DMS153 treated with DMSO at 0.1 percent for 48 hours (cell line): ENCODE measurements around the gene KLHL15.
"Not testable (repeated sequence)": the region's sequence is repeated elsewhere in the genome, so short reads cannot be mapped to it uniquely, and the experiment has no call there.

Source experiments
- DNase-seq: peaks from one replicate; lab custom pipeline; 2025; ENCODE audit not compliant: unreplicated experiment; lab: John Stamatoyannopoulos, UW

The KLHL15 gene

DNA sequence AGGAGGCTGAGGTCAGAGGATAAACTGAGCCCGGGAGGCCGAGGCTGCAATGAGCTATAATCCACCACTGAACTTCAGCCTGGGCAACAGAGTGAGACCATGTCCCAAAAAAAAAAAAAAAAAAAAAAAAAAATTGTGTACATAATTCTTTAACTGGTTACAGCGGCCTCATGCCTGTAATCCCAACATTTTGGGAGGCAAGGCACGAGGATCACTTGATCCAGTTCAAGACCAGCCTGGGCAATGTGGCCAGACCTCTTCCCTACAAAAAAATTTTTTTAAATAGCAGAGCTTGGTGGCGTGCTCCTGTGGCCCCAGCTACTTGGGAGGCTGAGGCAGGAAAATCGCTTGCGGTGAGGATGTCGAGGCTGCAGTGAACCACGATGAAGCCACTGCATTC is 9.3 kb downstream of the KLHL15 start:
- DNase-seq = no peak

DNA sequence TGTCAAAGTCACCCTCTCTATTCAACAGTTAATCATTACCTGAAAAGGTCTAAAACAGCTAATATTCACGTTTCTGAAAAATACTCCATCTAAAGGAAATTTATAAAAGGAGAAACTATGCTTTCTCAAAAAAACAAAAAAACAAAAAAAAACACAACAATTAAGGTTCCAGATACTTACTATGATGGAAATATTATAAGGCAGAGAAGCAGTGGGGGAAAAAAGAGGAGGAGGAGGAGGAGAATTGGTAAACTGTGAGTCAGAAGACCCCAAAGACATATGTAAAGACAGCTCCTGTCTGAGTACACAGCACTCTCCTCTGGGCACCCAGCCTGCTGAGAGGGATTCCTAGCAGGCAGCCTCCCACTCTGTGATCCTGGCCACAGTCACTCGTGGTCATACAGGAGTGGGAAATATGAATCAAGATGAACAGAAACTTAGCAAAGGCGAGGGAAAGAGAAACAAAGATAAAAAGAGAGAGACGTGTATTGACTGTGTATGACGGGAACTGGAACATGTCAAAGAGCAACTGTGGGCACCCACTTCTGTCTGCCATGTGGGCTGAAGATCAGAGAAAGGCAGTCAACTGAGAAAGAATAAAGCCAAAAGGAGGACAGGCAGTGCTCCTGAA is 12.5 kb downstream of the KLHL15 start:
- no peak for DNase-seq

DNA sequence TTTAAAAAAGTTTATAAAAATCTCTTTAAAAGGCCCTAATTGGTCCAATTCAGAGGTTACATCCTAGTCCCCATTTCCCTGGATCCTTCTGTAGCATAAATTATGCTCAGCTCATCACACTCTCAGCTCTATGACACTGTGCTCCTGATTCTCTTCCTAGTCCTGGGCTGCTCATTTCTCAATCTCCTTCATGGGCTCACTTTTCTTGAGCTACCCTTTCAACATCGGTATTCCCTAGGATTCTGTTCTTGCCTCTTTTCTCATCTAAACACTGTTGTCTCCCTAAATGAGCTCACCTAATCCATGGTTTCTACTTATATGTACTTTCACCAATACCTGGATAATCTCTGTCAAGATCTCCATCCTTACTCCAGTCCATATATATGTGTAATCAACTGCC is 14.7 kb downstream of the KLHL15 start:
- no peak for DNase-seq

GRCh38 chrX:24005867-24006266 is 21.1 kb downstream of the KLHL15 start:
- no peak for DNase-seq

GRCh38 chrX:24005028-24005427 is 22.0 kb downstream of the KLHL15 start:
- no peak for DNase-seq

DNA sequence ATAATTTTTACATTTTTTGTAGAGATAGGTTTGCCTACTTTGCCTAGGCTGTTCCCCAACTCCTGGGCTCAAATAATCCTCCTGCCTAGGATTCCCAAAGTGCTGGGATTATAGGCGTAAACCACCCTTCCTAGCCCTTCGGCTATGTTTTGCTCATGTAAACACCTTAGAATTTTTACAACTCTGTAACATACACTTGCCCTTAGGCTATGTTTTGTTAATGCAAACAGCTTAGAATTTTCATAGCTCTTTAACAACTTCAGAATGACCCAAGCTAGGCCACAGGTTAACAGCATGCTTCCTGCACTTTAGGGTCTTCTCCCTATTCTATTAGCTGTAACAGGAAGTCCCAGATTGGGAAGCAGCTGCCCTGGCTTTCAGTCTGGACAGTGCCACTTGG is 24.2 kb downstream of the KLHL15 start:
- DNase-seq = no peak

DNA sequence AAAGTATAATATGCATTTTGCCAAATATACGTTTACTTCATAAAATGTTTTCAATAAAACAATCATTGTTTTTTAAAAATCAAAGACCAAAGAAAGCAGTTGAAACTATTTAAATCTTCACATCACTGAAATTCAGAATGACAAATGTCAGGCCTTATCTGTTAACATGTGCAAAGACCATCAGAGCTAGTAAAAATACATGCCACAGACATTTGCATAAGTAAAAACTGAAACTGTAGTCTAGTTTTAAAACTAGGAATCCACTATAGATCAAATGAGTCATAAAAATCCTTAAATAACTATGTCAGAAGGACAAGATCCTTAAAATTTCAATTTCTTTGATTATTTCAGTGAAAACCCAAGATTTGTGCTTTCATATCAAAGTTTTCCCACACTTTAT is 24.8 kb downstream of the KLHL15 start:
- DNase-seq = no peak

- DNase-seq = no peak
These were observed 27.3 kb downstream of the KLHL15 start for GRCh38 chrX:23999671-24000070.

DNA sequence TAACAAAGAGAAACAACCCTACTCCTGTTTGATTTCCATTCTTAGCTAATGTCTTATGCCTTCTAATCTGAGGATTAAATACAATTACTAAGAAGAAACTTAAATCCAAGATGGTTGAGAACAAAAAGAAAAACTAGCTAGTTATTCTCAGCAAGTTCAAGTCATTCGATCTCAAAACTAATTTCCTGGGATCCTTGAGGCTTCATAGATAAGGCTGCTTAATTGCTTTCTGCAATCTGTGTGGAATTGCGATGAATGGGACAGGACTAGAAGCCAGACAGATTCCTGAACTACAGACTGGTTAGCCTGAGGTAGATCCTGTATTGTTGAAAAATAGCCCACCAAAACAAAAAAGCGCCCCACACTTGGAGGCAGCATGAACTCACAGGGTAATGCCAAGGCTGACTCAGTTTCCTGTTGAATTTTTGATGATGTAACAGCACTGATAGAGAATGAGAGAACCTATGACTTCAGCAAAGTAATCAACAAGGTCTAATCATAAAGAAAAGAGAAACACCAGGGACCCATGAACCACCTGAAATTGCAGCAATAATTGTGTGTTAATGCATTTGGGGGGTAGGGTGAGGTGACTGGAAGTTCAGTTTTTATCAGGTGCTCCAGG is 33.9 kb downstream of the KLHL15 start:
- DNase-seq = no peak

- no peak for DNase-seq
These were observed 34.6 kb downstream of the KLHL15 start for GRCh38 chrX:23992431-23992830.

- DNase-seq = no peak
These were observed 36.5 kb downstream of the KLHL15 start for GRCh38 chrX:23990455-23990854.

DNA sequence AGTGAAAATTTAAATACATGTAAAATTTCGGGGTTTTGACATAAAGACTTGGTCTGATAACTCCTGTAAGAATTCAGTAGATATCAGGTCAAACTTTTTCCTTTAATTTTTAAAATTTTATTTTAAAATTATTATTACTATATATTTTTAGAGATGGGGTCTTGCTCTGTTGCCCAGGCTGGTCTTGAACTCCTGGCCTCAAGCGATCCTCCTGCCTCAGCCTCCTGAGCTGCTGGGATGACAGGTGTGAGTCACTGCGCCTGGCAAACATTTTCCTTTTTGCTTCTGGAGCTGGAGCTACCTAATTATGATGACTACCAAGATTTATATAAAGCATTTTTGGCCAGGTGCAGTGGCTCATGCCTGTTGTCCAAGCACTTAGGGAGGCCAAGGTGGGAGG is 37.3 kb downstream of the KLHL15 start:
- DNase-seq = no peak

- no peak for DNase-seq
These were observed 44.1 kb downstream of the KLHL15 start for GRCh38 chrX:23982891-23983290.

GRCh38 chrX:23981711-23982110 is 45.3 kb downstream of the KLHL15 start:
- DNase-seq = no peak

DNA sequence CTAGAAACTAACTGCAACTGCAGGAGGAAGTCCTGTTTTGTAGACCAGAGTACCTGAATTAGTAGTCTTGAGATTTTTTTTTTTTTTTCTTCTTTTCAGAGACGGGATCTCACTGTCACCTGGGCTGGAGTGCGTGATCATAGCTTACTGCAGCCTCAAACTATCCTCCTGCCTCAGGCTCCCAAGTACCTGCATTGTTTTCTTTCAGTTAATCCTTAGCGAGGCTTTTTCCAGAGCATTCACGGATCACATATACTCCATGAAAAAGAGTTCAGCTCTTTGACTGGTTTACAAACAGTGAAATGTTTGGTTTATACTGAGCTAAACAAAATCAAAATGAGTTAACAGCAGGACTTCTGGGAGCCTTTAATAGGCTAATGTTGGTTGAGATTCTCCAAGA is 45.8 kb downstream of the KLHL15 start:
- no peak for DNase-seq

DNA sequence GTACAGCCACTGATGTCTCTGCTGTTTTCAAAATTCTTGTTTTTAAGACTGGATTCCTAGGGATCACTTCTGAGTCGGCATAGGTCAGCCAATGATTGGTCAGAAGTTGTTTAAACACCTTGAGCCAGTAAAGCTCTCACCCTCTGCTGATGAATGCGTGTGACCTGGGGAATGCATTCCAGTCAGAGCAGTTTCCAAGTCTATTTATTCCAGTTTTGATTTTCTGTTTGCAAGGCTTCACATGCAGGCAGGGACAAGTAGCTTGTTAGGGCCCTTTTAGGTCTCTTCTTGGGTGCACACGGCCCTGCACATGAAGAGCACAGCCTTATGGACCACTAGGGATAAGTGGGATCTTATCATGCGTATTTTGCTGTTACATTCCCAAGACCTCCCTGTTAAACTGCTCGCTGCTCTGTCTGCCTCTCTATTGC is 47.0 kb downstream of the KLHL15 start:
- no peak for DNase-seq

DNA sequence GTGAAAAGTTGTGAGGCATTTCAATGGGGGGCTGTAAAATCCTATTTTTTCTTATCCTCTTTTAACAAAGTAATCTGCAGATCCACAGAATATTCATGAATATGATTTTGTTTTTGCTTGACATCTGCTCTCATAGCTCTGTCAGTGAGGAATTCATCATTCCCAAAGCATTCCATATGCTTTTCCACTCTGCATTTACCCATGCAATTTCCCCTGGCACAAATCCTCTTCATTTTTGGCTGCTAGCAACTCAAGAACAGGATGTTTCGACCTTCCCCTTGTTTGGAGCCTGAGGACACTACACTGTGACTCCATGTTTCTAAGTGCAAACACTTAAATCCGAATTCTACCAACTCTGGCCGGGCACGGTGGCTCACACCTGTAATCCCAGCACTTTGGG is 48.5 kb downstream of the KLHL15 start:
- DNase-seq = no peak

DNA sequence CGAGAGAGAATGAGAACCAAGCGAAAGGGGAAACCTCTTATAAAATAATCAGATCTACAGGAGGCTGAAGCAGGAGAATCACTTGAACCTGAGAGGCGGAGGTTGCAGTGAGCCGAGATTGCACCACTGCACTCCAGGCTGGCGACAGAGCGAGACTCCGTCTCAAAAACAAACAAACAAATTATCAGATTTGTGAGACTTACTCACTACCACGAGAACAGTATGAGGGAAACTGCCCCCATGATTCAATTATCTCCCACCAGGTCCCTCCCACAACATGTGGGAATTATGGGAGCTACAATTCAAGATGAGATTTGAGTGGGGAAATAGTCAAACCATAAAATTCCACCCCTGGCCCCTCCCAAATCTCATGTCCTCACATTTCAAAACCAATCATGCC is 61.4 kb downstream of the KLHL15 start:
- DNase-seq = not testable (repeated sequence)

DNA sequence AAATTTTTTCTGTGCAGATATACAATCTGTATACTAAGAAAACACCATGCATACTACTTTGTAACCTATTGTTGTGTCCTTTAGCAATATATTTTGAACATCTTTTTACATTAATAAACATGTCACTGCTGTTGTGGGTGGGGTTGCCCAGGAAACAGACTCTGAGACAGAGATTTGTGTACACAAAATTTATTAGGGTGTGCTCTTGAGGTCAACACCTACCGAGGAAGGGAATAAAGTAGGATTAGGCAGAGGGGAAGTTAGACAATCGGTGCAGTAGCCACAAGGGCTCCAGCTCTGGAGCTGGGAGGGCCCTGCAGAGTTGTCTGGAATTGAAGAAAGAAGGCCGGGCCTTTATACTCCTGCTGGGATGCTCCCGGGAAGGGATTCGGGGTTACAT is 62.8 kb downstream of the KLHL15 start:
- DNase-seq = no peak

DNA sequence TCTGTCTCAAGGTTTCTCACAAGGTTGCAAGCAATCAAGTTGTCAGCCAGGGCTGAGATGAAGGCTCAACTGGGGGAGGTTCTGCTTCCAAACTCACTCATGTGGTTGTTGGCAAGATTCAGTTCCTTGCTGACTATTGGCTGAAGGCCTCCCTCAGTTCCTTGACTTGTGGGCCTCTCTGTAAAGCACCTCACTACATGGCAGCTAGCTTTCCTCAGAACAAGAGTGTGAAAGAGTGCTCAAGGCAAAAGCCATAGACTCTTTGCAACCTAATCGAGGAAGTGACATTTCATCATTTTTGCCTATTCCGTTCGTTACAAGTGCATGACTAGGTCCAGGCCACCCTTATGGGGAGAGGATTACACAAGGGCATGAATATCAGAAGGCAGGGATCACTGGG is 67.2 kb downstream of the KLHL15 start:
- no peak for DNase-seq

DNA sequence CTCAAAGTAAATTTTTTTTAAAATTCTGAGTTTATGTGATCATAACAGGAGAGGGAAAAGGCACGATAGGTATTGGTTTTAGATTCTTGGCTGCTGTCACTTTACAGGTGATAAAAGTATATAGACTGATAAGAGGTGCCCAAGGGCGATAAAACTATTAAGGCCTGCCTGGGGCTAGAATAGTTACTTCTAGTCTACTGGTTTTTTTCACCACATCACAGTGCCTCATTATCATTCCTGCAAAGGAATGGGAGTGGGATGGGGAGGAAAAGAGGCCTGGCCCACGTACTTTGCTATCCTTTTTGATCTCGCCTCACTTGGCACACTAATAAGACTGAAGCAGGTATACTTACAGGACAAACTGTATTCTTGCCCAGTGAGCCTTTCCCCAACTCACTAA is 72.6 kb downstream of the KLHL15 start:
- DNase-seq = no peak

- DNase-seq = no peak
These were observed 73.1 kb downstream of the KLHL15 start for GRCh38 chrX:23953908-23954269.
